SK-N-SH treated with all-trans-retinoic acid at 6 μM for 48 hours (cell line): Measurements from ENCODE around the gene KLHDC8B.

Experiments
- CREB5 ChIP-seq: fragments of 250-450 bp; sonication (Bioruptor Pico); IDR thresholded peaks from 2 replicates; pipeline ENCODE4 v1.5.1; 2020; ENCODE audit warnings: low read depth, mild to moderate bottlenecking, moderate library complexity
- ESRRG ChIP-seq: fragments of 250-450 bp; sonication (Bioruptor Pico); IDR thresholded peaks from 2 replicates; pipeline ENCODE4 v1.6.1; 2021; ENCODE audit warnings: mild to moderate bottlenecking
- ISL1 ChIP-seq: fragments of 250-450 bp; sonication (Bioruptor Pico); IDR thresholded peaks from 2 replicates; pipeline ENCODE4 v2.1.2; 2022; ENCODE audit warnings: mild to moderate bottlenecking, moderate library complexity
- OSR1 ChIP-seq: fragments of 250-450 bp; sonication (Bioruptor Pico); IDR thresholded peaks from 2 replicates; pipeline ENCODE4 v1.8.0; 2022; ENCODE audit warnings: moderate library complexity, mild to moderate bottlenecking, inconsistent platforms
- PATZ1 ChIP-seq: fragments of 250-450 bp; sonication (Bioruptor Pico); IDR thresholded peaks from 2 replicates; pipeline ENCODE4 v1.8.0; 2020; ENCODE audit warnings: mild to moderate bottlenecking, moderate library complexity, borderline replicate concordance
- POU6F1 ChIP-seq: fragments of 250-450 bp; sonication (Bioruptor Pico); IDR thresholded peaks from 2 replicates; pipeline ENCODE4 v1.8.0; 2021; ENCODE audit warnings: low read depth, mild to moderate bottlenecking, moderate library complexity, borderline replicate concordance

GRCh38 chr3:49180116-49180515 lies 8.7 kb downstream of the KLHDC8B start:
- TF ChIP-seq ISL1 (CRISPR knock-in tag), result no peak
- no peak for TF ChIP-seq PATZ1 (CRISPR knock-in tag)
- TF ChIP-seq OSR1 (CRISPR knock-in tag), result no peak
- TF ChIP-seq CREB5 (CRISPR knock-in tag), result no peak
- no peak for TF ChIP-seq ESRRG (CRISPR knock-in tag)
- no peak for TF ChIP-seq POU6F1 (CRISPR knock-in tag)
